ENCODE measurements around the gene SLX9.

The SLX9 gene

DNA sequence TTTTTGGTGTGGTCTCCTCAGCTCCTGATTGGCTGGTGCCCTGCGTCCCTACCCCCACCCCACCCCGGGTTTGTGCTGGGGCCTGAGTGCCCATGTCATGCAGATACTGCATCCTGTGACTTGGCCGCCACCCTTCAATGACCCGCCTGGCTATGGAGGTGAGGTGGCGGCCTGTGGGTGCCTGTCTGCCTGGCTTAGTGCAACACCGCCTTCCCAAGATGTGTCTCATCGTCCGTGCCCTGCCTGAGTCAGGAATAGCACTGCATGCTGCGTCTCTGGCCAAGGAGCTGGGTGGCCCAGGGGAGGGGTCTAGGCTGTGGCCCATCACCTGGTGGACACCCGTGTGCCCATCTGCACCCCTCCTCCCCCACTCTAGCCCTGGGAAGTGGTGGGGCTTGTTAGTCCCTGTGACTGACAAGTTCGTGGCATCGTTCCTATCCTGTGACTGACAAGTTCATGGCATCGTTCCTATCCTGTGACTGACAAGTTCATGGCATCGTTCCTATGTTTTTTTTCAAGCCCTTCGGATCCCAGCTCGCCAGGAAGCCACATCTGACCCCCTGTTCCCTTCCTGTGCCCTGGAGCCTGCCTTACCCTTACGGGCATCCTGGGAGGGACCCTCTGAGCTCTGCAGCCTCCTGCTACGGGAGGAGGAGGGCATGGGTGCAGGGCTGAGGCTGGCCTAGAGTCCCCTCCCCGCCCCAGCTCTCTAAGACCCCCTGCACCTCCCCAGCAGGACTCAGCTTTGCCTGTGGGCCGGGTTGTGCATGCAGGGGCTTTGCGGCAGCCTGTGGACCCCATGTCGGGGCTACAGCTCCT is 7.5 kb downstream of the SLX9 start:
- Histone ChIP-seq H3K4me1 (ENCODE audit: insufficient read depth, low read length) (no peaks in the 10 kb centered on the region), H3K27ac (ENCODE audit: low read length) (no peak overlapping the region), H3K36me3 (ENCODE audit: insufficient read depth, low read depth, low read length) (peaks cover 62% of the 10 kb centered on the region), H3K27me3 (ENCODE audit: insufficient read depth, low read length) (no peaks in the 10 kb centered on the region), H3K9me3 (ENCODE audit: insufficient read depth, low read depth, low read length) (no peaks in the 10 kb centered on the region), H3K9ac (ENCODE audit: low read depth, low read length) (no peak overlapping the region), H3K4me3 (ENCODE audit: low read length) (no peak overlapping the region)

DNA sequence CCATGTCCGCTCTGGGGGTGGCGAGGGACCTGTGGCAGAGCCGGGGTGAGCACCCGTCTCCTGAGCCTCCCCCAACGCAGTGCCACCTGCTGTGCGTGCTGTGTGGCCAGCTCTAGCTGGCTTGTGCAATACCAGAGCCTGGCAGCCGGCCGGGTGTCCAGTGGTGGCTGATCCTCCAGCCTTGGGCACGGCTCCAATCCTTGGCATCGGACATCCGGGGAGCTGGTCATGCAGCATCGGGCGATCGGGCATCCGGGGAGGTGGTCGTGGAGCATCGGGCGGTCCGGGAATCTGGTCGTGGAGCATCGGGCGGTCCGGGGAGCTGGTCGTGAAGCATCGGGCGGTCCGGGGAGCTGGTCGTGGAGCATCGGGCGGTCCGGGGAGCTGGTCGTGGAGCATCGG is 8.1 kb downstream of the SLX9 start:
- Histone ChIP-seq H3K27me3 (ENCODE audit: insufficient read depth, low read length) (no peaks in the 10 kb centered on the region), H3K9me3 (ENCODE audit: insufficient read depth, low read depth, low read length) (no peaks in the 10 kb centered on the region), H3K9ac (ENCODE audit: low read depth, low read length) (no peak overlapping the region), H3K27ac (ENCODE audit: low read length) (no peak overlapping the region), H3K36me3 (ENCODE audit: insufficient read depth, low read depth, low read length) (peaks cover 60% of the 10 kb centered on the region), H3K4me3 (ENCODE audit: low read length) (no peak overlapping the region), H3K4me1 (ENCODE audit: insufficient read depth, low read length) (no peaks in the 10 kb centered on the region)

DNA sequence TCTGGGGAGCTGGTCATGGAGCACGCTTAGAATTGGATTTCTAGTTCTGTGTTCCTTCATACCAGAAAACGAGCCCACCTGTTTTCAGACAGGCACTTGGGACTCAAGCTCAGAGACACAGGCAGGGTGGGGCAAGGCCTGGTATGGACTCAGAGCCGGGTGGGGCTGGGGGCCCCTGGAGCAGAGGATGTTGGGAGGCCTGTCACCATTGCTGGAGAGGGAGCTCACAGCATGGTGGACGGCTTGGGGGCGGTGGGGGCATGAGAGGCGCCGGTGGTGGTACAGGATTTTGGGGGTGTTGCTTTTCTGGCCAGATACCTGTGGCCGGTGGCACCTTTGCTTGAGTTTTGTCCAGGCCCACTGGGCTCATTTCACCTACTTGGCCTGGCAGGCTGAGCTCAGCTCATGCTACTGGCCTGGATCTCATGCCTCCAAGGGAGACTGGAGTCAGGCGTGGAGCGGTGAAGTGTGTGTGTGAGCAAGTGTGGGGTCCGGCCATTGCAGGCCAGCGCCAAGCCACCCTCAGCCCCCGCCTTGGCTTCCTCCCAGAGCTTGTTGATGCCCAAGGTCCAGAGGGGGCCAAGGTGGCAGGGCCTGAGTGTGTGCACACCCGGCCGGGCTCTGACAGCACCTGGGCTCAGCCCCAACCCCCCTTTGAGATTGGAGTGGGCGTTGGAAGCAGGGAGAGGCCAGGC is 8.7 kb downstream of the SLX9 start:
- Histone ChIP-seq H3K27me3 (ENCODE audit: insufficient read depth, low read length) (no peaks in the 10 kb centered on the region), H3K27ac (ENCODE audit: low read length) (no peak overlapping the region), H3K4me3 (ENCODE audit: low read length) (no peak overlapping the region), H3K9me3 (ENCODE audit: insufficient read depth, low read depth, low read length) (no peaks in the 10 kb centered on the region), H3K36me3 (ENCODE audit: insufficient read depth, low read depth, low read length) (peaks cover 55% of the 10 kb centered on the region), H3K4me1 (ENCODE audit: insufficient read depth, low read length) (no peaks in the 10 kb centered on the region), H3K9ac (ENCODE audit: low read depth, low read length) (no peak overlapping the region)

DNA sequence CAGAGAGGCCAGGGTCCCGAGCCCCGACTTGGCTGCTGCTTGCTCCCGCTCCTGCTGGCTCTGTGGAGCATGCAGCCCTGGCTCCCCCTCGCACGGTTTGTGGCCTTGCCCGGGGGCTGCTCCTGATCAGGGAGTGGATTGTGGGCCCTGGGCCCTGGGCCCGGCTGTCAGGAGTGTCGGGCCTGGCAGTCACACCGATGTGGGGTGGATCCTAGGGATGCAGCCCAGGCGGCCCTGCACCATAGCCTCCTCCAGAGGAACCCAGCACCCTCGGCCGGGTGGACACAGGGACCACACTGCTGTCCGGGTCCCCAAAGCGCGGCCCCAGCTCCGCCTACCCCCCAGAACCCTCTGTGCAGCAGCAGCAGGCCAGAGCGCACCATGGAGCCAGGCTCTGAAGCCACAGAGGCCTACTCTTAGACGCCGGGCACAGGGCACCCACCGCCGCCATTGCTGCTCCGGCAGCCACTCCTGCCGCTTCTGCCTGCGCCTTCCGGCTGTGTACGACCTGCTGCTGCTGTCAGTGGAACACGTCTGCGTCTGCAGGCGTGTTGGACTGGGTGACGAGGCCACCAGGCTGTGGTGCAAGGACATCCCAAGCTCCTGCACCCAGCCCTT is 9.4 kb downstream of the SLX9 start:
- H3K4me1 ChIP-seq (ENCODE audit: insufficient read depth, low read length), result no peaks in the 10 kb centered on the region
- no peak overlapping the region for H3K27ac ChIP-seq (ENCODE audit: low read length)
- H3K9me3 ChIP-seq (ENCODE audit: insufficient read depth, low read depth, low read length), result no peaks in the 10 kb centered on the region
- no peaks in the 10 kb centered on the region for H3K27me3 ChIP-seq (ENCODE audit: insufficient read depth, low read length)
- H3K4me3 ChIP-seq (ENCODE audit: low read length), result no peak overlapping the region
- no peak overlapping the region for H3K9ac ChIP-seq (ENCODE audit: low read depth, low read length)
- H3K36me3 ChIP-seq (ENCODE audit: insufficient read depth, low read depth, low read length), result peaks cover 55% of the 10 kb centered on the region

DNA sequence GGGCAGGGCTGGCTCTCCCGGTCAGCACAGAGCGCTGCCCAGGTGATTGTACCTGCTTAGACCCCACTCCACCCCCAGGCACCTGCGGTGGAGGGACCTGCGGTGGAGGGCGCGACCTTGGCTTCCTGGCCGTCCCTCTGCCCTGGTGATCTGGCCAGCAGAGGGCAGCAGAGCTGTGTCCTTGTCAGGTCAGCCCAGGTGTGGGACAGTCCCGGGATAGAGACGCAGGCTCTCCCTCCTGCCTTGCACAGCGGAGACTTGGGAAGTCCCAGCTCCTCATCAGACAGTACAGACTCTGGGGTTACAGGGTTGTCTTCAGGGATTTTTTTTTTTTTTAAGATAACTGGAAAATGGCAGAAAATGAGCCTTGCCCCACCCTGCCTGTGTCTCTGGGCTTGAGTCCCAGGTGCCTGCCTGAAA is 10.0 kb downstream of the SLX9 start:
- H3K4me1 ChIP-seq (ENCODE audit: insufficient read depth, low read length), result no peaks in the 10 kb centered on the region
- H3K27ac ChIP-seq (ENCODE audit: low read length), result no peak overlapping the region
- no peak overlapping the region for H3K4me3 ChIP-seq (ENCODE audit: low read length)
- no peak overlapping the region for H3K9ac ChIP-seq (ENCODE audit: low read depth, low read length)
- H3K27me3 ChIP-seq (ENCODE audit: insufficient read depth, low read length), result no peaks in the 10 kb centered on the region
- H3K36me3 ChIP-seq (ENCODE audit: insufficient read depth, low read depth, low read length), result peaks cover 54% of the 10 kb centered on the region
- no peaks in the 10 kb centered on the region for H3K9me3 ChIP-seq (ENCODE audit: insufficient read depth, low read depth, low read length)

DNA sequence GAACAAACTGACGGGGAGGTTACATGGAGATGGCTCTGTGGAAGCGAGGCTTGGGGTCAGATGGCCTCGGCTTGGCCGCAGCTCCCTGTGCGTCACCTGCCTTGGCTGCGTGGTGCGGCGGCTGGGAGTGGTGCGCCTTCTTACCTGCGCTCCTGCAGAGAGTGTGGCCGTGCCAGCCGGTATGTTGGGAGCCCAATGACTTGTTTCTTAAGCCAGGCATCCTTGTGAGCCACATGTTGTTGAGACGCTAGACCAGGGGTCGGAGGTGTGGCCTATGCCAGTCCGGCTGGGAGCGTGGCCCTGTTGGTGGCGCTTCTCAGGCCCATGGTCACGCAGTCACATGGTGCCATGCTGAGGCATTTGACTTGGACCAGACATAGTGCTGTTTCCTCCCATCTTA is 10.5 kb downstream of the SLX9 start:
- Histone ChIP-seq H3K27ac (ENCODE audit: low read length) (no peak overlapping the region), H3K4me3 (ENCODE audit: low read length) (no peak overlapping the region), H3K9ac (ENCODE audit: low read depth, low read length) (no peak overlapping the region), H3K36me3 (ENCODE audit: insufficient read depth, low read depth, low read length) (peaks cover 50% of the 10 kb centered on the region), H3K27me3 (ENCODE audit: insufficient read depth, low read length) (no peaks in the 10 kb centered on the region), H3K4me1 (ENCODE audit: insufficient read depth, low read length) (no peaks in the 10 kb centered on the region), H3K9me3 (ENCODE audit: insufficient read depth, low read depth, low read length) (no peaks in the 10 kb centered on the region)

DNA sequence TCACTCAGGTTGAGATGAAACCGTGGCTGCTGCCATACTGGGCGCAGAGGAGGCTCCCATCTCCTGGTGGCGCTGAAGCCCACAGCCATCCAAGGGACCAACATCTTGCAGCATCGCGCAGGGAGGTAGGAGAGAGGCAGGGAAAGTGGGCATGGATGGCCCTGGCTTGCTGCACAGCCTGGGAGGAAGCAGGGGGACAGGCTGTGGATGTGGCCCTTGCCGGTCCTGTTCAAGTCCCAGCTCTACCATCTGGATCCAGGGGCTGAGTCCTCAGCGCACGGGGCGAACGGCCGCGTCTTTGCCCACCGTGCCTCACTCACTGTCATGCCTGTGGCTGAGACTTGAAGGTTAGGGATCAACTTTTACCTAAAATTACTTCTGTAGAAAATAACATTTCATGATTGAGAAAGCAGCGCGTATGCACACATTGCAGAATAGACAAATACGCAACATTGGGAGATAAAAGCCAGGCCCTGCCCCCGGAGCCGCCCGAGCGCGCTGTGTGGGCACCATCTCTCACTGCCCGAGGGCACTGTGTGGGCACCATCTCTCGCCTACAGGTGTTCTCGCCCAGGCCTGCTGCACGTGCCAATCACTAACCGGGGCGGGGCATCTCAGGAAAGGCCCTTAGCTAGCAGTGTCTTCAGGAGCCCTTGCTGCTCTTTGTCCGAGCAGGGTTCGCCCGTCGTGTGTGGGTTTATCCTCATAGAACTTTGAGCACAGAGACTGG is 11.5 kb downstream of the SLX9 start:
- H3K4me1 ChIP-seq (ENCODE audit: insufficient read depth, low read length), result no peaks in the 10 kb centered on the region
- H3K9me3 ChIP-seq (ENCODE audit: insufficient read depth, low read depth, low read length), result no peaks in the 10 kb centered on the region
- H3K27me3 ChIP-seq (ENCODE audit: insufficient read depth, low read length), result no peaks in the 10 kb centered on the region
- no peak overlapping the region for H3K27ac ChIP-seq (ENCODE audit: low read length)
- H3K9ac ChIP-seq (ENCODE audit: low read depth, low read length), result no peak overlapping the region
- H3K36me3 ChIP-seq (ENCODE audit: insufficient read depth, low read depth, low read length), result peaks cover 57% of the 10 kb centered on the region
- H3K4me3 ChIP-seq (ENCODE audit: low read length), result no peak overlapping the region

DNA sequence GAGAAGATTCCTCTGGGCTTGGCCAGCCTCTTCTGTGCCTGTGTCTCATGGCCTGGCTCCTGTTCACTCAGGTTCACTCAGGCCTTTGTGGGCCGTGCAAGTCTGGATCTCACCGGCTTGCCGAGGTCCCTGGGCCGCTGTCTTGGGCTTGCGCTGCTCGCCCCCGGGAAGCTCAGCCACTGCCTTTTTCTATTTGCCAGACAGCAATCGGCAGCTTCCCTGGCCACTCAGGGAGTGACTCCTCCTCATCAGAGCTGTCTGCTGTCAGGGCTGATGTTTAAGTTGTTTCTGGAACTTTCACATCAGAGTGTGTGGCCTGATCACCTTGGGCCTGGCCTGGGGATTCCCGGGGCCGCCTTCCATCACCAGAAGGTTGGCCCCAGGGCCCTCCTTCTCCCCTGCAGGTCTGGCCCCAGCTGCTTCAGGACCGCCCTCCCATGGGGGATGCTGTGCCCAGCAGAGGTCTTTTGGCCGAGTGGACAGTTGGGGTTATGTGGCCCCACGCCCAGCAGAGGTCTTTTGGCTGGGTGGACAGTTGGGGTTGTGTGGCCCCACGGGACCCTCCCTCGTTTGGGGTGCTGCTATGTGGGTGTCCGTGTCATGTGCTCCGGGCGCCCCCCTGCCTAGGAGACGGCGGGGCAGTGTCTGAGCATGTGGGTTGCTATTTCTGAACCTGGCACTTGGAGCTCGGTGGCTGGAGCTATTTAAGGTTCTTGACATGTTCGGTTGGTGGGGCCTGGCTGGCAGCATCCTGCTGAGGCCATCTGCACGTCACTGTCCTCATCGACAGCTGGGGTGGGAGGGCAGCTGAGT is 12.5 kb downstream of the SLX9 start:
- Histone ChIP-seq H3K36me3 (ENCODE audit: insufficient read depth, low read depth, low read length) (peaks cover 61% of the 10 kb centered on the region), H3K4me3 (ENCODE audit: low read length) (no peak overlapping the region), H3K4me1 (ENCODE audit: insufficient read depth, low read length) (no peaks in the 10 kb centered on the region), H3K27me3 (ENCODE audit: insufficient read depth, low read length) (no peaks in the 10 kb centered on the region), H3K9ac (ENCODE audit: low read depth, low read length) (no peak overlapping the region), H3K27ac (ENCODE audit: low read length) (no peak overlapping the region), H3K9me3 (ENCODE audit: insufficient read depth, low read depth, low read length) (no peaks in the 10 kb centered on the region)

GRCh38 chr21:44952929-44953627 is 13.2 kb downstream of the SLX9 start:
- no peak overlapping the region for H3K4me3 ChIP-seq (ENCODE audit: low read length)
- no peaks in the 10 kb centered on the region for H3K9me3 ChIP-seq (ENCODE audit: insufficient read depth, low read depth, low read length)
- no peaks in the 10 kb centered on the region for H3K27me3 ChIP-seq (ENCODE audit: insufficient read depth, low read length)
- H3K9ac ChIP-seq (ENCODE audit: low read depth, low read length), result no peak overlapping the region
- H3K36me3 ChIP-seq (ENCODE audit: insufficient read depth, low read depth, low read length), result peaks cover 61% of the 10 kb centered on the region
- no peaks in the 10 kb centered on the region for H3K4me1 ChIP-seq (ENCODE audit: insufficient read depth, low read length)
- no peak overlapping the region for H3K27ac ChIP-seq (ENCODE audit: low read length)

DNA sequence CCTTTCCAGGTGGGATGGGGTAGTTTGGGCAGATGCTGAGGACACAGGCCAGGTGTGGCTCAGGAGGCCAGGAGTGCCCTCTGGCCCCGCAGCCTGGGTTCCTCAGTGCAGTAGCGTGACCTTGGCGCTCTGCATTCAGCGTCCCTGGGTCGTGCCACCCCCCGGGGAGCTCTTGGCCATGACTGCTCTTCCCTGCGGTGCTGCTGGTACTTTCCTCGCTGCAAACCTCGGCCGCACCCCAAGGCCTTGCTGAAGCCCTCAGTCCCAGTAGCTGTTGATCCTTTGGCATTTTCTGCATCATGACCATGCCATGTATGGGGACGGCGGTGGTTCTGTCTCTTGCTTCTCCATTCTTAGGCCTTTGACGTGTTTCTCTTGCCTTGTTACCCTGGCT is 13.8 kb downstream of the SLX9 start:
- H3K27ac ChIP-seq (ENCODE audit: low read length), result no peak overlapping the region
- H3K36me3 ChIP-seq (ENCODE audit: insufficient read depth, low read depth, low read length), result peaks cover 63% of the 10 kb centered on the region
- H3K4me1 ChIP-seq (ENCODE audit: insufficient read depth, low read length), result no peaks in the 10 kb centered on the region
- H3K4me3 ChIP-seq (ENCODE audit: low read length), result no peak overlapping the region
- H3K9me3 ChIP-seq (ENCODE audit: insufficient read depth, low read depth, low read length), result no peaks in the 10 kb centered on the region
- no peak overlapping the region for H3K9ac ChIP-seq (ENCODE audit: low read depth, low read length)
- no peaks in the 10 kb centered on the region for H3K27me3 ChIP-seq (ENCODE audit: insufficient read depth, low read length)

Data from iPS-20b (cell line).